ENCODE measurements around the gene B4GALT5.
A peak's percentile ranks its signal among the peaks of the same experiment; 100 is the strongest.

B4GALT5 gene

GRCh38 chr20:49636447-49636846 is 77.2 kb downstream of the B4GALT5 start:
- Histone ChIP-seq H3K27me3 (no peaks in the 10 kb centered on the region), H3K36me3 (peaks cover 96% of the 10 kb centered on the region), H3K27ac (peak overlapping the region; percentile 74), H3K4me1 (ENCODE audit: control insufficient read depth in 1 of 2, insufficient read depth in 1 of 2, low read depth in 1 of 2, low read length in 1 of 2) (peaks cover 12 to 30% of the 10 kb centered on the region in 2 experiments), H3K9me3 (no peaks in the 10 kb centered on the region), H3K4me3 (ENCODE audit: low read depth in 1 of 2, low read length in 1 of 2) (no peak overlapping the region)
- TF ChIP-seq CTCF (IDR thresholded peaks at IDR 0.05) = no peak

- H3K27ac ChIP-seq = peak overlapping the region; percentile 74
- H3K9me3 ChIP-seq = no peaks in the 10 kb centered on the region
- H3K4me1 ChIP-seq (ENCODE audit: control insufficient read depth in 1 of 2, insufficient read depth in 1 of 2, low read depth in 1 of 2, low read length in 1 of 2) = peaks cover 12 to 34% of the 10 kb centered on the region in 2 experiments
- no peak for TF ChIP-seq CTCF (IDR thresholded peaks at IDR 0.05)
- H3K4me3 ChIP-seq (ENCODE audit: low read depth in 1 of 2, low read length in 1 of 2) = no peak overlapping the region
- H3K36me3 ChIP-seq = peaks cover 90% of the 10 kb centered on the region
- no peaks in the 10 kb centered on the region for H3K27me3 ChIP-seq
Observed at GRCh38 chr20:49635866-49636265, 77.8 kb downstream of the B4GALT5 start.

GRCh38 chr20:49635166-49635565 is 78.5 kb downstream of the B4GALT5 start:
- TF ChIP-seq CTCF (IDR thresholded peaks at IDR 0.05) = no peak
- Histone ChIP-seq H3K27me3 (no peaks in the 10 kb centered on the region), H3K27ac (peak overlapping the region; percentile 74), H3K9me3 (no peaks in the 10 kb centered on the region), H3K36me3 (peaks cover 83% of the 10 kb centered on the region), H3K4me1 (ENCODE audit: control insufficient read depth in 1 of 2, insufficient read depth in 1 of 2, low read depth in 1 of 2, low read length in 1 of 2) (peaks cover 12 to 34% of the 10 kb centered on the region in 2 experiments), H3K4me3 (ENCODE audit: low read depth in 1 of 2, low read length in 1 of 2) (no peak overlapping the region)

GRCh38 chr20:49634116-49634515 is 79.6 kb downstream of the B4GALT5 start:
- Histone ChIP-seq H3K4me1 (ENCODE audit: control insufficient read depth in 1 of 2, insufficient read depth in 1 of 2, low read depth in 1 of 2, low read length in 1 of 2) (peaks cover 12 to 34% of the 10 kb centered on the region in 2 experiments), H3K27ac (peak overlapping the region; percentile 74), H3K4me3 (ENCODE audit: low read depth in 1 of 2, low read length in 1 of 2) (no peak overlapping the region), H3K36me3 (peaks cover 77% of the 10 kb centered on the region), H3K9me3 (no peaks in the 10 kb centered on the region), H3K27me3 (no peaks in the 10 kb centered on the region)
- TF ChIP-seq CTCF (IDR thresholded peaks at IDR 0.05) = no peak

GRCh38 chr20:49633643-49634042 is 80.0 kb downstream of the B4GALT5 start:
- TF ChIP-seq CTCF (IDR thresholded peaks at IDR 0.05) = no peak
- H3K27ac ChIP-seq = peak overlapping the region; percentile 74
- H3K27me3 ChIP-seq = no peaks in the 10 kb centered on the region
- H3K4me1 ChIP-seq (ENCODE audit: control insufficient read depth in 1 of 2, insufficient read depth in 1 of 2, low read depth in 1 of 2, low read length in 1 of 2) = peaks cover 12 to 34% of the 10 kb centered on the region in 2 experiments
- no peaks in the 10 kb centered on the region for H3K9me3 ChIP-seq
- H3K4me3 ChIP-seq (ENCODE audit: low read depth in 1 of 2, low read length in 1 of 2) = no peak overlapping the region
- peaks cover 74% of the 10 kb centered on the region for H3K36me3 ChIP-seq

- H3K27me3 ChIP-seq = no peaks in the 10 kb centered on the region
Observed at GRCh38 chr20:49633023-49633422, 80.7 kb downstream of the B4GALT5 start.

More at GRCh38 chr20:49633023-49633422, 80.7 kb downstream of the B4GALT5 start:
- H3K9me3 ChIP-seq = no peaks in the 10 kb centered on the region
- peaks cover 12 to 34% of the 10 kb centered on the region in 2 experiments for H3K4me1 ChIP-seq (ENCODE audit: control insufficient read depth in 1 of 2, insufficient read depth in 1 of 2, low read depth in 1 of 2, low read length in 1 of 2)
- peaks cover 68% of the 10 kb centered on the region for H3K36me3 ChIP-seq
- H3K27ac ChIP-seq = peak overlapping the region; percentile 74
- H3K4me3 ChIP-seq (ENCODE audit: low read depth in 1 of 2, low read length in 1 of 2) = no peak overlapping the region
- no peak for TF ChIP-seq CTCF (IDR thresholded peaks at IDR 0.05)

Data from neutrophil (primary cell).